ENCODE measurements around the gene CCDC81.

Gene CCDC81

GRCh38 chr11:86386746-86387145 lies 12.1 kb downstream of the CCDC81 start:
- TF ChIP-seq CTCF (IDR thresholded peaks at IDR 0.05; ENCODE audit: insufficient read depth, missing control alignments), result no peak
- DNase-seq (ENCODE audit: insufficient read length, low spot score) (no peak), FAIRE-seq (no peak)

GRCh38 chr11:86388198-86388597 lies 13.5 kb downstream of the CCDC81 start:
- DNase-seq (ENCODE audit: insufficient read length, low spot score) (no peak), FAIRE-seq (no peak)
- TF ChIP-seq CTCF (IDR thresholded peaks at IDR 0.05; ENCODE audit: insufficient read depth, missing control alignments), result no peak

- TF ChIP-seq CTCF (IDR thresholded peaks at IDR 0.05; ENCODE audit: insufficient read depth, missing control alignments), result no peak
- DNase-seq (ENCODE audit: insufficient read length, low spot score) (no peak), FAIRE-seq (no peak)
These were observed 15.8 kb downstream of the CCDC81 start for GRCh38 chr11:86390487-86390886.

GRCh38 chr11:86395061-86395551 lies 20.4 kb downstream of the CCDC81 start:
- DNase-seq (ENCODE audit: insufficient read length, low spot score) (no peak), FAIRE-seq (no peak)
- no peak for TF ChIP-seq CTCF (IDR thresholded peaks at IDR 0.05; ENCODE audit: insufficient read depth, missing control alignments)

- no peak for DNase-seq (ENCODE audit: insufficient read length, low spot score)
- TF ChIP-seq CTCF (IDR thresholded peaks at IDR 0.05; ENCODE audit: insufficient read depth, missing control alignments), result no peak
- FAIRE-seq, result no peak
These were observed 21.7 kb downstream of the CCDC81 start for GRCh38 chr11:86396396-86396795.

- no peak for TF ChIP-seq CTCF (IDR thresholded peaks at IDR 0.05; ENCODE audit: insufficient read depth, missing control alignments)
- DNase-seq (ENCODE audit: insufficient read length, low spot score) (no peak), FAIRE-seq (no peak)
These were observed 22.7 kb downstream of the CCDC81 start for GRCh38 chr11:86397351-86397750.

GRCh38 chr11:86398106-86398505 lies 23.4 kb downstream of the CCDC81 start:
- FAIRE-seq, result no peak
- TF ChIP-seq CTCF (IDR thresholded peaks at IDR 0.05; ENCODE audit: insufficient read depth, missing control alignments), result no peak

More at GRCh38 chr11:86398106-86398505, 23.4 kb downstream of the CCDC81 start:
- no peak for DNase-seq (ENCODE audit: insufficient read length, low spot score)

Data from D721Med (cell line).